DND-41 (cell line): ENCODE results near the gene EDNRB.

Experiments used
- ATAC-seq: fragments of 200-7000 bp; cut with Tn5 transposase; 3 replicates; pipeline ENCODE4 v1.9.1; 2021; ENCODE audit warnings: low read depth; ENCODE audit not compliant: insufficient read depth
- DNase-seq: peaks from one replicate; pipeline ENCODE4 v3.0.0-alpha.2; 2020
- H2AFZ ChIP-seq: 2 replicates; pipeline ENCODE4 v1.6.0; 2012; ENCODE audit warnings: low read depth, low read length
- H3K27ac ChIP-seq: 2 replicates; pipeline ENCODE4 v1.5.1; 2012; ENCODE audit warnings: low read length, inconsistent platforms
- H3K27me3 ChIP-seq: fragments of 200-600 bp; sonication (generic); 2 replicates; pipeline ENCODE4 v1.6.0; 2012; ENCODE audit warnings: low read length, mild to moderate bottlenecking, inconsistent platforms; ENCODE audit not compliant: insufficient read depth, poor library complexity
- H3K36me3 ChIP-seq: 2 replicates; pipeline ENCODE4 v1.5.1; 2012; ENCODE audit warnings: low read length, inconsistent platforms; ENCODE audit not compliant: insufficient read depth
- H3K4me1 ChIP-seq: 2 replicates; pipeline ENCODE4 v1.5.1; 2012; ENCODE audit warnings: mild to moderate bottlenecking, low read length; ENCODE audit not compliant: insufficient read depth
- H3K4me2 ChIP-seq: 2 replicates; pipeline ENCODE4 v1.6.0; 2012; ENCODE audit warnings: mild to moderate bottlenecking, moderate library complexity, low read length, inconsistent platforms; ENCODE audit not compliant: insufficient read depth
- H3K4me3 ChIP-seq, 2 experiments: fragments of 200-600 bp in 1 of 2; shearing (Covaris generic) in 1 of 2; 2 replicates each; pipeline ENCODE4 v1.5.1; 2012 to 2016; ENCODE audit warnings: inconsistent platforms in 2 of 2, low read length in 2 of 2, mild to moderate bottlenecking in 2 of 2, low read depth in 1 of 2, moderate library complexity in 1 of 2
- H3K79me2 ChIP-seq: 2 replicates; pipeline ENCODE4 v1.6.0; 2012; ENCODE audit warnings: low read length, inconsistent platforms; ENCODE audit not compliant: insufficient read depth
- H3K9ac ChIP-seq: 2 replicates; pipeline ENCODE4 v1.6.0; 2012; ENCODE audit warnings: low read depth, mild to moderate bottlenecking, inconsistent platforms, low read length, moderate library complexity
- H3K9me3 ChIP-seq: 2 replicates; pipeline ENCODE4 v1.5.1; 2012; ENCODE audit warnings: low read length, moderate library complexity, mild to moderate bottlenecking, inconsistent platforms; ENCODE audit not compliant: insufficient read depth, severe bottlenecking
- H4K20me1 ChIP-seq: 2 replicates; pipeline ENCODE4 v1.6.0; 2012; ENCODE audit warnings: low read length; ENCODE audit not compliant: insufficient read depth
- CTCF ChIP-seq: IDR thresholded peaks from 2 replicates; pipeline ENCODE4 v1.5.1; 2012; ENCODE audit warnings: borderline replicate concordance, low read length, moderate library complexity, mild to moderate bottlenecking; ENCODE audit not compliant: poor library complexity, severe bottlenecking; ENCODE audit errors: extremely low read depth
- EZH2 ChIP-seq: IDR thresholded peaks from 3 replicates; pipeline ENCODE4 v1.6.1; 2012; ENCODE audit warnings: borderline replicate concordance, low read depth, mild to moderate bottlenecking, moderate library complexity, low read length, inconsistent platforms; ENCODE audit not compliant: severe bottlenecking

EDNRB gene

GRCh38 chr13:77928909-77929308, 10.3 kb upstream of the EDNRB start:
- Histone ChIP-seq H3K36me3 (no peaks in the 10 kb centered on the region), H3K9ac (no peak overlapping the region), H4K20me1 (no peaks in the 10 kb centered on the region), H3K27me3 (no peaks in the 10 kb centered on the region), H3K4me2 (no peak overlapping the region), H3K4me1 (no peaks in the 10 kb centered on the region), H3K9me3 (no peaks in the 10 kb centered on the region), H3K27ac (no peak overlapping the region), H3K79me2 (no peaks in the 10 kb centered on the region), H3K4me3 (no peak overlapping the region), H2AFZ (no peak overlapping the region)
- no peak for ATAC-seq
- TF ChIP-seq EZH2: no peak
- DNase-seq: no peak

- Histone ChIP-seq H3K9ac (no peak overlapping the region), H3K36me3 (no peaks in the 10 kb centered on the region), H3K79me2 (no peaks in the 10 kb centered on the region), H4K20me1 (no peaks in the 10 kb centered on the region), H2AFZ (no peak overlapping the region), H3K4me3 (no peak overlapping the region), H3K27ac (no peak overlapping the region), H3K4me2 (no peak overlapping the region), H3K27me3 (no peaks in the 10 kb centered on the region), H3K9me3 (no peaks in the 10 kb centered on the region), H3K4me1 (no peaks in the 10 kb centered on the region)
- TF ChIP-seq EZH2 (no peak), CTCF (no peak)
- no peak for ATAC-seq
- DNase-seq: no peak
These were observed 7.0 kb upstream of the EDNRB start for GRCh38 chr13:77925616-77926015.

- no peaks in the 10 kb centered on the region for H3K79me2 ChIP-seq
- H2AFZ ChIP-seq: no peak overlapping the region
- no peaks in the 10 kb centered on the region for H4K20me1 ChIP-seq
- H3K4me3 ChIP-seq: no peak overlapping the region
- no peaks in the 10 kb centered on the region for H3K27me3 ChIP-seq
- TF ChIP-seq CTCF (no peak), EZH2 (no peak)
- no peaks in the 10 kb centered on the region for H3K36me3 ChIP-seq
- no peak overlapping the region for H3K9ac ChIP-seq
- H3K4me1 ChIP-seq: no peaks in the 10 kb centered on the region
- H3K4me2 ChIP-seq: no peak overlapping the region
- H3K9me3 ChIP-seq: peaks cover 2% of the 10 kb centered on the region
- DNase-seq: no peak
- no peak for ATAC-seq
- no peak overlapping the region for H3K27ac ChIP-seq
These were observed 1.3 kb upstream of the EDNRB start for GRCh38 chr13:77919921-77920294.

- Histone ChIP-seq H4K20me1 (no peaks in the 10 kb centered on the region), H3K4me3 (no peak overlapping the region), H3K4me1 (no peaks in the 10 kb centered on the region), H3K4me2 (no peak overlapping the region), H3K9ac (no peak overlapping the region), H3K79me2 (no peaks in the 10 kb centered on the region), H3K27me3 (no peaks in the 10 kb centered on the region), H2AFZ (no peak overlapping the region), H3K9me3 (peaks cover 2% of the 10 kb centered on the region), H3K36me3 (no peaks in the 10 kb centered on the region), H3K27ac (no peak overlapping the region)
- ATAC-seq (no peak), DNase-seq (no peak)
- TF ChIP-seq EZH2 (no peak), CTCF (no peak)
These were observed 752 bp upstream of the EDNRB start for GRCh38 chr13:77919246-77919920.
